Ishikawa (cell line): ENCODE measurements around the gene TMSB4Y.

Source experiments
- CEBPB ChIP-seq: IDR thresholded peaks from 2 replicates; pipeline ENCODE4 v1.6.1; 2012
- CREB1 ChIP-seq: IDR thresholded peaks from 2 replicates; pipeline ENCODE4 v1.6.1; 2012; ENCODE audit warnings: low read depth
- EGR1 ChIP-seq: IDR thresholded peaks from 2 replicates; pipeline ENCODE4 v1.6.1; 2012
- EP300 ChIP-seq: IDR thresholded peaks from 2 replicates; pipeline ENCODE4 v1.6.1; 2012; ENCODE audit warnings: borderline replicate concordance
- FOXM1 ChIP-seq: IDR thresholded peaks from 2 replicates; pipeline ENCODE4 v1.6.1; 2012; ENCODE audit warnings: low read depth, borderline replicate concordance
- RAD21 ChIP-seq: IDR thresholded peaks from 2 replicates; pipeline ENCODE4 v1.6.1; 2012; ENCODE audit warnings: low read depth
- TAF1 ChIP-seq: IDR thresholded peaks from 2 replicates; pipeline ENCODE4 v1.6.1; 2012; ENCODE audit warnings: low read depth, mild to moderate bottlenecking
- TEAD4 ChIP-seq: IDR thresholded peaks from 2 replicates; pipeline ENCODE4 v1.6.1; 2012
- YY1 ChIP-seq: IDR thresholded peaks from 2 replicates; pipeline ENCODE4 v1.6.1; 2012; ENCODE audit warnings: low read depth
- ZBTB7A ChIP-seq: IDR thresholded peaks from 2 replicates; pipeline ENCODE4 v1.6.1; 2012; ENCODE audit warnings: low read depth
- TF ChIP-seq, protein P1 (sequence below): IDR thresholded peaks from 2 replicates; pipeline ENCODE4 v1.6.1; 2012; ENCODE audit warnings: low read depth, mild to moderate bottlenecking
- TF ChIP-seq, protein P2 (sequence below): IDR thresholded peaks from 2 replicates; pipeline ENCODE4 v1.6.1; 2012
- TF ChIP-seq, protein P3 (sequence below): IDR thresholded peaks from 2 replicates; pipeline ENCODE4 v1.6.1; 2012

DNA sequence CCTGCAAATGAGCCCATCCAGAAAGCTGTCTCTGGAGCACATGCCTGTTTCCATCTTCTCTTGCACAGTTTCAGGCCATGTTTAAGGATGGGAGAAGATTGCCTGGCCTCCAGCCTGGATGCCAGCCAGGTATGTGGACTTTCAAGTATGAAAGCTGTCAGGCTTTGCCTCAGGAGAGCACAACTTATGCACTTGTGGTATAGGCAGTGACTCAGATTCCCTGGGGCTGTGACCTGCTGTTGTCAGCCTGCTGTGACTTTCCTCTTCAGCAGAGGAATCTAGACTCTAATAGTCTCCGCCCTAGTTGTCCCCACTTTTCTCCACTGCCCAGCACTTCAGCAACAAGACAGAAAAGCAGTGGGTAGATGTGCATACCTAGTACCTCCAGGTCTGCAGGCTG is 51.0 kb downstream of the TMSB4Y start:
- TF ChIP-seq FOXM1 (no peak), CEBPB (no peak), RAD21 (no peak), EP300 (no peak), EGR1 (no peak), TEAD4 (no peak), YY1 (no peak), TAF1 (no peak), CREB1 (no peak), ZBTB7A (no peak)
- TF ChIP-seq, protein P1, sequence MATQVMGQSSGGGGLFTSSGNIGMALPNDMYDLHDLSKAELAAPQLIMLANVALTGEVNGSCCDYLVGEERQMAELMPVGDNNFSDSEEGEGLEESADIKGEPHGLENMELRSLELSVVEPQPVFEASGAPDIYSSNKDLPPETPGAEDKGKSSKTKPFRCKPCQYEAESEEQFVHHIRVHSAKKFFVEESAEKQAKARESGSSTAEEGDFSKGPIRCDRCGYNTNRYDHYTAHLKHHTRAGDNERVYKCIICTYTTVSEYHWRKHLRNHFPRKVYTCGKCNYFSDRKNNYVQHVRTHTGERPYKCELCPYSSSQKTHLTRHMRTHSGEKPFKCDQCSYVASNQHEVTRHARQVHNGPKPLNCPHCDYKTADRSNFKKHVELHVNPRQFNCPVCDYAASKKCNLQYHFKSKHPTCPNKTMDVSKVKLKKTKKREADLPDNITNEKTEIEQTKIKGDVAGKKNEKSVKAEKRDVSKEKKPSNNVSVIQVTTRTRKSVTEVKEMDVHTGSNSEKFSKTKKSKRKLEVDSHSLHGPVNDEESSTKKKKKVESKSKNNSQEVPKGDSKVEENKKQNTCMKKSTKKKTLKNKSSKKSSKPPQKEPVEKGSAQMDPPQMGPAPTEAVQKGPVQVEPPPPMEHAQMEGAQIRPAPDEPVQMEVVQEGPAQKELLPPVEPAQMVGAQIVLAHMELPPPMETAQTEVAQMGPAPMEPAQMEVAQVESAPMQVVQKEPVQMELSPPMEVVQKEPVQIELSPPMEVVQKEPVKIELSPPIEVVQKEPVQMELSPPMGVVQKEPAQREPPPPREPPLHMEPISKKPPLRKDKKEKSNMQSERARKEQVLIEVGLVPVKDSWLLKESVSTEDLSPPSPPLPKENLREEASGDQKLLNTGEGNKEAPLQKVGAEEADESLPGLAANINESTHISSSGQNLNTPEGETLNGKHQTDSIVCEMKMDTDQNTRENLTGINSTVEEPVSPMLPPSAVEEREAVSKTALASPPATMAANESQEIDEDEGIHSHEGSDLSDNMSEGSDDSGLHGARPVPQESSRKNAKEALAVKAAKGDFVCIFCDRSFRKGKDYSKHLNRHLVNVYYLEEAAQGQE, result no peak
- TF ChIP-seq, protein P2, sequence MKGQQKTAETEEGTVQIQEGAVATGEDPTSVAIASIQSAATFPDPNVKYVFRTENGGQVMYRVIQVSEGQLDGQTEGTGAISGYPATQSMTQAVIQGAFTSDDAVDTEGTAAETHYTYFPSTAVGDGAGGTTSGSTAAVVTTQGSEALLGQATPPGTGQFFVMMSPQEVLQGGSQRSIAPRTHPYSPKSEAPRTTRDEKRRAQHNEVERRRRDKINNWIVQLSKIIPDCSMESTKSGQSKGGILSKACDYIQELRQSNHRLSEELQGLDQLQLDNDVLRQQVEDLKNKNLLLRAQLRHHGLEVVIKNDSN, result no peak
- TF ChIP-seq, protein P3, sequence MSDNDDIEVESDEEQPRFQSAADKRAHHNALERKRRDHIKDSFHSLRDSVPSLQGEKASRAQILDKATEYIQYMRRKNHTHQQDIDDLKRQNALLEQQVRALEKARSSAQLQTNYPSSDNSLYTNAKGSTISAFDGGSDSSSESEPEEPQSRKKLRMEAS, result no peak
